Loucy (cell line): ENCODE results near the gene NCKAP5.

Experiments used
- EZH2phosphoT487 ChIP-seq: fragments of 200-600 bp; IDR thresholded peaks from 2 replicates; pipeline ENCODE4 v1.6.1; 2018; ENCODE audit warnings: antibody characterized with exemption, mild to moderate bottlenecking, moderate library complexity, borderline replicate concordance
- TF ChIP-seq, protein P1 (sequence below): fragments of 200-600 bp; sonication (generic); conservative IDR thresholded peaks from 2 replicates; pipeline ENCODE4 v1.5.1; 2014; ENCODE audit warnings: mild to moderate bottlenecking, antibody characterized with exemption, low read length

DNA sequence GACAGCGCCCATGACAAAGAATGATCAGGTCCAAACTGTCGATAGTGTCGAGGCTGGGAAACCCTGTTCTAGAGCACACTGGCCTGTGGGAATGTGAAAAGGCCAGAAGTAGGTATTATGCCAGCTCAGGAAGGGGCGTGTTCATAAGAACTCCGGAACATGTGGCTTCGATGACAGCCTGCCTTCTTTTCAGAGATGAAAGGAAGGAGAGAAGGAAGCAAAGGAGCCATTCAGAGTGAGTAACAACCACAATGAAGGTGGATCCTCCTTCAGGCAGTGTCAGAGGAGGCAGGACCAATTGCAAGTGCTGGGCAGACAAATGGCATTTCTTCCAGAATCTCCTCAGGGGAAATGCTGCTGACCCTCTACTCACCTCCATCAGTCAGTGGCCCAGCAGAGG lies 58.5 kb downstream of the NCKAP5 start:
- TF ChIP-seq, protein P1, sequence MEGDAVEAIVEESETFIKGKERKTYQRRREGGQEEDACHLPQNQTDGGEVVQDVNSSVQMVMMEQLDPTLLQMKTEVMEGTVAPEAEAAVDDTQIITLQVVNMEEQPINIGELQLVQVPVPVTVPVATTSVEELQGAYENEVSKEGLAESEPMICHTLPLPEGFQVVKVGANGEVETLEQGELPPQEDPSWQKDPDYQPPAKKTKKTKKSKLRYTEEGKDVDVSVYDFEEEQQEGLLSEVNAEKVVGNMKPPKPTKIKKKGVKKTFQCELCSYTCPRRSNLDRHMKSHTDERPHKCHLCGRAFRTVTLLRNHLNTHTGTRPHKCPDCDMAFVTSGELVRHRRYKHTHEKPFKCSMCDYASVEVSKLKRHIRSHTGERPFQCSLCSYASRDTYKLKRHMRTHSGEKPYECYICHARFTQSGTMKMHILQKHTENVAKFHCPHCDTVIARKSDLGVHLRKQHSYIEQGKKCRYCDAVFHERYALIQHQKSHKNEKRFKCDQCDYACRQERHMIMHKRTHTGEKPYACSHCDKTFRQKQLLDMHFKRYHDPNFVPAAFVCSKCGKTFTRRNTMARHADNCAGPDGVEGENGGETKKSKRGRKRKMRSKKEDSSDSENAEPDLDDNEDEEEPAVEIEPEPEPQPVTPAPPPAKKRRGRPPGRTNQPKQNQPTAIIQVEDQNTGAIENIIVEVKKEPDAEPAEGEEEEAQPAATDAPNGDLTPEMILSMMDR = no peak
- no peak for TF ChIP-seq EZH2phosphoT487
